ENCODE data around the gene CPS1.
A peak's percentile ranks its signal among the peaks of the same experiment; 100 is the strongest.

GRCh38 chr2:210617732-210618330, 61.4 kb downstream of the CPS1 start:
- peak; percentile 27 to 52 (median 46) for TF ChIP-seq CTCF (IDR thresholded peaks at IDR 0.05)
- TF ChIP-seq POLR2A (IDR thresholded peaks at IDR 0.05): no peak
